ENCODE results near the gene TTC7B. TPM values are rescaled to one million over a fixed set of nuclear protein-coding genes. Genes with fewer than 3 reads are reported as not detected.

The TTC7B gene
- total and polyA plus RNA-seq, 2 experiments from 2014 or later = 7.9 to 28.6 TPM

DNA sequence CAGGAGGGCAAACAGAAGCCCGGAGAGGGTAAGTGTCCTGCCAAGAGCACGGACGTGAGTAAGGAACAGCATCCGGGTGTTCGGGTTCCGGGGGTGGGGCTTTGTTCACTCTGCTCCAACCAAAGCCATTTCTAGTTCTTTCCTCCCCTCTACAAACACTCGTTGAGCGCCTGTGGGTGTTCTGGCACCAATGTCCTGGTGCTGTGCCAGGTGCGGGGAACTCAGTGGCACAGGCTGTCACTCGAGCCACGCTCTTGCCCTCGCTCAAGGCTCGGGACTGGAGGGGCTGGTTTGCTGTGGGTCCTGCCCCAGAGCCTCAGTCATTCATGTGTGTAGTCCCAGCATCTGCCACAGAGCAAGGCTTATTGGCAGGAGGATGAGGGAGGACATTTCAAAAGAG lies 261.9 kb downstream of the TTC7B start:
- Mint-ChIP-seq H3K9me3 (peaks cover 5% of the 10 kb centered on the region; the same call in 2 of the 3 replicates), H3K27ac (no peak overlapping the region), H3K27me3 (ENCODE audit: insufficient read depth, low read depth, poor library complexity) (peaks cover 13% of the 10 kb centered on the region), H3K4me1 (peaks cover 16% of the 10 kb centered on the region), H3K36me3 (ENCODE audit: low read depth) (peaks cover 4% of the 10 kb centered on the region; the same call in 1 of the 3 replicates), H3K4me3 (no peak overlapping the region)
- no peak overlapping the region for H3K4me2 ChIP-seq
- no peaks in the 10 kb centered on the region for H3K79me2 ChIP-seq (replicated peaks; ENCODE audit: insufficient read depth)
- no peak for TF ChIP-seq CREB1 (CRISPR knock-in tag; IDR thresholded peaks at IDR 0.05; ENCODE audit: low read depth)
- TF ChIP-seq EZH2phosphoT487 (IDR thresholded peaks at IDR 0.05; ENCODE audit: unreplicated experiment) = no peak
- no peak for TF ChIP-seq POLR2AphosphoS5 (IDR thresholded peaks at IDR 0.05; ENCODE audit: low read depth)
- TF ChIP-seq ZNF114 (CRISPR knock-in tag; IDR thresholded peaks at IDR 0.05) = no peak
- TF ChIP-seq, protein P1, sequence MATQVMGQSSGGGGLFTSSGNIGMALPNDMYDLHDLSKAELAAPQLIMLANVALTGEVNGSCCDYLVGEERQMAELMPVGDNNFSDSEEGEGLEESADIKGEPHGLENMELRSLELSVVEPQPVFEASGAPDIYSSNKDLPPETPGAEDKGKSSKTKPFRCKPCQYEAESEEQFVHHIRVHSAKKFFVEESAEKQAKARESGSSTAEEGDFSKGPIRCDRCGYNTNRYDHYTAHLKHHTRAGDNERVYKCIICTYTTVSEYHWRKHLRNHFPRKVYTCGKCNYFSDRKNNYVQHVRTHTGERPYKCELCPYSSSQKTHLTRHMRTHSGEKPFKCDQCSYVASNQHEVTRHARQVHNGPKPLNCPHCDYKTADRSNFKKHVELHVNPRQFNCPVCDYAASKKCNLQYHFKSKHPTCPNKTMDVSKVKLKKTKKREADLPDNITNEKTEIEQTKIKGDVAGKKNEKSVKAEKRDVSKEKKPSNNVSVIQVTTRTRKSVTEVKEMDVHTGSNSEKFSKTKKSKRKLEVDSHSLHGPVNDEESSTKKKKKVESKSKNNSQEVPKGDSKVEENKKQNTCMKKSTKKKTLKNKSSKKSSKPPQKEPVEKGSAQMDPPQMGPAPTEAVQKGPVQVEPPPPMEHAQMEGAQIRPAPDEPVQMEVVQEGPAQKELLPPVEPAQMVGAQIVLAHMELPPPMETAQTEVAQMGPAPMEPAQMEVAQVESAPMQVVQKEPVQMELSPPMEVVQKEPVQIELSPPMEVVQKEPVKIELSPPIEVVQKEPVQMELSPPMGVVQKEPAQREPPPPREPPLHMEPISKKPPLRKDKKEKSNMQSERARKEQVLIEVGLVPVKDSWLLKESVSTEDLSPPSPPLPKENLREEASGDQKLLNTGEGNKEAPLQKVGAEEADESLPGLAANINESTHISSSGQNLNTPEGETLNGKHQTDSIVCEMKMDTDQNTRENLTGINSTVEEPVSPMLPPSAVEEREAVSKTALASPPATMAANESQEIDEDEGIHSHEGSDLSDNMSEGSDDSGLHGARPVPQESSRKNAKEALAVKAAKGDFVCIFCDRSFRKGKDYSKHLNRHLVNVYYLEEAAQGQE (IDR thresholded peaks at IDR 0.05; ENCODE audit: unreplicated experiment) = no peak
- TF ChIP-seq ZNF331 (CRISPR knock-in tag; IDR thresholded peaks at IDR 0.05; ENCODE audit: low read depth) = no peak
- TF ChIP-seq EZH2 (IDR thresholded peaks at IDR 0.05; ENCODE audit: low read depth, unreplicated experiment) = no peak
- TF ChIP-seq, protein P2, sequence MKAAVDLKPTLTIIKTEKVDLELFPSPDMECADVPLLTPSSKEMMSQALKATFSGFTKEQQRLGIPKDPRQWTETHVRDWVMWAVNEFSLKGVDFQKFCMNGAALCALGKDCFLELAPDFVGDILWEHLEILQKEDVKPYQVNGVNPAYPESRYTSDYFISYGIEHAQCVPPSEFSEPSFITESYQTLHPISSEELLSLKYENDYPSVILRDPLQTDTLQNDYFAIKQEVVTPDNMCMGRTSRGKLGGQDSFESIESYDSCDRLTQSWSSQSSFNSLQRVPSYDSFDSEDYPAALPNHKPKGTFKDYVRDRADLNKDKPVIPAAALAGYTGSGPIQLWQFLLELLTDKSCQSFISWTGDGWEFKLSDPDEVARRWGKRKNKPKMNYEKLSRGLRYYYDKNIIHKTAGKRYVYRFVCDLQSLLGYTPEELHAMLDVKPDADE (IDR thresholded peaks at IDR 0.05) = no peak
- TF ChIP-seq, protein P3, sequence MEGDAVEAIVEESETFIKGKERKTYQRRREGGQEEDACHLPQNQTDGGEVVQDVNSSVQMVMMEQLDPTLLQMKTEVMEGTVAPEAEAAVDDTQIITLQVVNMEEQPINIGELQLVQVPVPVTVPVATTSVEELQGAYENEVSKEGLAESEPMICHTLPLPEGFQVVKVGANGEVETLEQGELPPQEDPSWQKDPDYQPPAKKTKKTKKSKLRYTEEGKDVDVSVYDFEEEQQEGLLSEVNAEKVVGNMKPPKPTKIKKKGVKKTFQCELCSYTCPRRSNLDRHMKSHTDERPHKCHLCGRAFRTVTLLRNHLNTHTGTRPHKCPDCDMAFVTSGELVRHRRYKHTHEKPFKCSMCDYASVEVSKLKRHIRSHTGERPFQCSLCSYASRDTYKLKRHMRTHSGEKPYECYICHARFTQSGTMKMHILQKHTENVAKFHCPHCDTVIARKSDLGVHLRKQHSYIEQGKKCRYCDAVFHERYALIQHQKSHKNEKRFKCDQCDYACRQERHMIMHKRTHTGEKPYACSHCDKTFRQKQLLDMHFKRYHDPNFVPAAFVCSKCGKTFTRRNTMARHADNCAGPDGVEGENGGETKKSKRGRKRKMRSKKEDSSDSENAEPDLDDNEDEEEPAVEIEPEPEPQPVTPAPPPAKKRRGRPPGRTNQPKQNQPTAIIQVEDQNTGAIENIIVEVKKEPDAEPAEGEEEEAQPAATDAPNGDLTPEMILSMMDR (conservative IDR thresholded peaks at IDR 0.05; ENCODE audit: low read depth in 2 of 2) = no peak
- no peak for TF ChIP-seq NANOG (IDR thresholded peaks at IDR 0.05; ENCODE audit: borderline replicate concordance)
- TF ChIP-seq STAT1 (IDR thresholded peaks at IDR 0.05; ENCODE audit: unreplicated experiment) = no peak
- TF ChIP-seq JUNB (IDR thresholded peaks at IDR 0.05; ENCODE audit: unreplicated experiment) = no peak
- TF ChIP-seq, protein P4, sequence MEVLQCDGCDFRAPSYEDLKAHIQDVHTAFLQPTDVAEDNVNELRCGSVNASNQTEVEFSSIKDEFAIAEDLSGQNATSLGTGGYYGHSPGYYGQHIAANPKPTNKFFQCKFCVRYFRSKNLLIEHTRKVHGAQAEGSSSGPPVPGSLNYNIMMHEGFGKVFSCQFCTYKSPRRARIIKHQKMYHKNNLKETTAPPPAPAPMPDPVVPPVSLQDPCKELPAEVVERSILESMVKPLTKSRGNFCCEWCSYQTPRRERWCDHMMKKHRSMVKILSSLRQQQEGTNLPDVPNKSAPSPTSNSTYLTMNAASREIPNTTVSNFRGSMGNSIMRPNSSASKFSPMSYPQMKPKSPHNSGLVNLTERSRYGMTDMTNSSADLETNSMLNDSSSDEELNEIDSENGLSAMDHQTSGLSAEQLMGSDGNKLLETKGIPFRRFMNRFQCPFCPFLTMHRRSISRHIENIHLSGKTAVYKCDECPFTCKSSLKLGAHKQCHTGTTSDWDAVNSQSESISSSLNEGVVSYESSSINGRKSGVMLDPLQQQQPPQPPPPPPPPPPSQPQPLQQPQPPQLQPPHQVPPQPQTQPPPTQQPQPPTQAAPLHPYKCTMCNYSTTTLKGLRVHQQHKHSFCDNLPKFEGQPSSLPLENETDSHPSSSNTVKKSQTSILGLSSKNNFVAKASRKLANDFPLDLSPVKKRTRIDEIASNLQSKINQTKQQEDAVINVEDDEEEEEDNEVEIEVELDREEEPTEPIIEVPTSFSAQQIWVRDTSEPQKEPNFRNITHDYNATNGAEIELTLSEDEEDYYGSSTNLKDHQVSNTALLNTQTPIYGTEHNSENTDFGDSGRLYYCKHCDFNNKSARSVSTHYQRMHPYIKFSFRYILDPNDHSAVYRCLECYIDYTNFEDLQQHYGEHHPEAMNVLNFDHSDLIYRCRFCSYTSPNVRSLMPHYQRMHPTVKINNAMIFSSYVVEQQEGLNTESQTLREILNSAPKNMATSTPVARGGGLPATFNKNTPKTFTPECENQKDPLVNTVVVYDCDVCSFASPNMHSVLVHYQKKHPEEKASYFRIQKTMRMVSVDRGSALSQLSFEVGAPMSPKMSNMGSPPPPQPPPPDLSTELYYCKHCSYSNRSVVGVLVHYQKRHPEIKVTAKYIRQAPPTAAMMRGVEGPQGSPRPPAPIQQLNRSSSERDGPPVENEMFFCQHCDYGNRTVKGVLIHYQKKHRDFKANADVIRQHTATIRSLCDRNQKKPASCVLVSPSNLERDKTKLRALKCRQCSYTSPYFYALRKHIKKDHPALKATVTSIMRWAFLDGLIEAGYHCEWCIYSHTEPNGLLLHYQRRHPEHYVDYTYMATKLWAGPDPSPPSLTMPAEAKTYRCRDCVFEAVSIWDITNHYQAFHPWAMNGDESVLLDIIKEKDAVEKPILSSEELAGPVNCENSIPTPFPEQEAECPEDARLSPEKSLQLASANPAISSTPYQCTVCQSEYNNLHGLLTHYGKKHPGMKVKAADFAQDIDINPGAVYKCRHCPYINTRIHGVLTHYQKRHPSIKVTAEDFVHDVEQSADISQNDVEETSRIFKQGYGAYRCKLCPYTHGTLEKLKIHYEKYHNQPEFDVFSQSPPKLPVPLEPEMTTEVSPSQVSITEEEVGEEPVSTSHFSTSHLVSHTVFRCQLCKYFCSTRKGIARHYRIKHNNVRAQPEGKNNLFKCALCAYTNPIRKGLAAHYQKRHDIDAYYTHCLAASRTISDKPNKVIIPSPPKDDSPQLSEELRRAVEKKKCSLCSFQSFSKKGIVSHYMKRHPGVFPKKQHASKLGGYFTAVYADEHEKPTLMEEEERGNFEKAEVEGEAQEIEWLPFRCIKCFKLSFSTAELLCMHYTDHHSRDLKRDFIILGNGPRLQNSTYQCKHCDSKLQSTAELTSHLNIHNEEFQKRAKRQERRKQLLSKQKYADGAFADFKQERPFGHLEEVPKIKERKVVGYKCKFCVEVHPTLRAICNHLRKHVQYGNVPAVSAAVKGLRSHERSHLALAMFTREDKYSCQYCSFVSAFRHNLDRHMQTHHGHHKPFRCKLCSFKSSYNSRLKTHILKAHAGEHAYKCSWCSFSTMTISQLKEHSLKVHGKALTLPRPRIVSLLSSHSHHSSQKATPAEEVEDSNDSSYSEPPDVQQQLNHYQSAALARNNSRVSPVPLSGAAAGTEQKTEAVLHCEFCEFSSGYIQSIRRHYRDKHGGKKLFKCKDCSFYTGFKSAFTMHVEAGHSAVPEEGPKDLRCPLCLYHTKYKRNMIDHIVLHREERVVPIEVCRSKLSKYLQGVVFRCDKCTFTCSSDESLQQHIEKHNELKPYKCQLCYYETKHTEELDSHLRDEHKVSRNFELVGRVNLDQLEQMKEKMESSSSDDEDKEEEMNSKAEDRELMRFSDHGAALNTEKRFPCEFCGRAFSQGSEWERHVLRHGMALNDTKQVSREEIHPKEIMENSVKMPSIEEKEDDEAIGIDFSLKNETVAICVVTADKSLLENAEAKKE (CRISPR knock-in tag; IDR thresholded peaks at IDR 0.05) = no peak
- H3F3A ChIP-seq (replicated peaks; ENCODE audit: low read depth) = no peaks in the 10 kb centered on the region
- DNase-seq (ENCODE audit: low spot score) (no peak), ATAC-seq (no peak)
- no peak overlapping the region for H2AFZ ChIP-seq
- H4K20me1 ChIP-seq (replicated peaks; ENCODE audit: insufficient read depth) = no peaks in the 10 kb centered on the region
- H3K4me1 ChIP-seq (ENCODE audit: insufficient read depth) = peaks cover 12% of the 10 kb centered on the region
- H3K4me3 ChIP-seq = no peak overlapping the region
- no peaks in the 10 kb centered on the region for H3K9me2 ChIP-seq (ENCODE audit: insufficient read depth)
- no peaks in the 10 kb centered on the region for H3K36me3 ChIP-seq (ENCODE audit: insufficient read depth)
- H3K27me3 ChIP-seq (ENCODE audit: insufficient read depth) = no peaks in the 10 kb centered on the region
- H3K27ac ChIP-seq (ENCODE audit: low read depth) = no peak overlapping the region

Measured in GM23338 (cell line).